ENCODE results near the gene CYFIP2. TPM values are rescaled to one million over a fixed set of nuclear protein-coding genes. Genes with fewer than 3 reads are reported as not detected.

CYFIP2 gene
- polyA plus RNA-seq, 1 donor (not counting 4 experiments of a cell fraction or from before 2014, with no cell fraction given) = 0.62 TPM

GRCh38 chr5:157309796-157310195 is 43.9 kb downstream of the CYFIP2 start:
- Histone ChIP-seq H3K27ac (ENCODE audit: control insufficient read depth, insufficient read depth, low read length) (no peak overlapping the region), H3K27me3 (ENCODE audit: control insufficient read depth, extremely low read depth, insufficient read depth, low read length) (no peaks in the 10 kb centered on the region), H3K4me3 (ENCODE audit: control insufficient read depth in 2 of 3, extremely low read depth in 1 of 3, insufficient read depth in 2 of 3, low read depth in 1 of 3, low read length in 3 of 3) (no peak overlapping the region), H2AFZ (ENCODE audit: control insufficient read depth, low read length) (no peak overlapping the region), H3K9ac (ENCODE audit: control insufficient read depth, extremely low read depth, insufficient read depth, low read length) (no peak overlapping the region), H3K79me2 (ENCODE audit: control insufficient read depth, insufficient read depth, low read length) (no peaks in the 10 kb centered on the region), H3K36me3 (ENCODE audit: control insufficient read depth in 2 of 2, extremely low read depth in 1 of 2, insufficient read depth in 2 of 2, low read length in 2 of 2) (no peaks in the 10 kb centered on the region), H3K9me3 (ENCODE audit: control insufficient read depth, low read depth, low read length) (no peaks in the 10 kb centered on the region), H3K4me2 (ENCODE audit: control insufficient read depth, extremely low read depth, insufficient read depth, low read depth, low read length) (no peak overlapping the region), H4K20me1 (ENCODE audit: control insufficient read depth, extremely low read depth, insufficient read depth, low read length) (no peaks in the 10 kb centered on the region), H3K4me1 (ENCODE audit: control insufficient read depth, extremely low read depth, insufficient read depth, low read length) (no peaks in the 10 kb centered on the region), H3K9me1 (ENCODE audit: control insufficient read depth, extremely low read depth, insufficient read depth, low read length) (no peaks in the 10 kb centered on the region)
- DNase-seq (ENCODE audit: low read depth, low spot score) (no peak), FAIRE-seq (no peak)
- TF ChIP-seq EZH2 (IDR thresholded peaks at IDR 0.05; ENCODE audit: low read length) = no peak
- TF ChIP-seq CTCF (optimal IDR thresholded peaks at IDR 0.05 in 1 of 3, IDR thresholded peaks at IDR 0.05 in 1 of 3, conservative IDR thresholded peaks at IDR 0.05 in 1 of 3; ENCODE audit: extremely low read depth in 1 of 3, insufficient read depth in 2 of 3, low read length in 3 of 3) = no peak
- dilution Hi-C loops (cut with MboI; ENCODE audit: extremely low pct_ligation_motif_present, low sequenced_read_pairs) = no loop called here

DNA sequence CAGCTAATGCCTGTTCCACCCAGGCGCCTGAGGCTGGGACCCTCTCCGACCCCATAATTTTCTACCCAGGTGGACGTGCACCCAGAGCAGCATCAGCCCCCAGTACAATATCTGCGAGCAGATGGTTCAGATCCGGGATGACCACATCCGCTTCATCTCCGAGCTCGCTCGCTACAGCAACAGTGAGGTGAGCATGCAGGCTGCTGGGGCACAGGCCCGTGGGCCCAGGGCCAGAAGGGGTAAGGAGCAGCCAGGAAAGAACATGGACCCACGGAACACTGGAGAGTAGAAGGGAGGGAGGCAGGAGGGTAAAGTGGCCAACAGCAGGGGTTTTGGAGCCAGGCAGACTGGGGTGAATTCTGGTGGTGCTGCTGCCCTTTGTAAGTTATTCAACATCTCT is 45.7 kb downstream of the CYFIP2 start:
- FAIRE-seq (no peak), DNase-seq (ENCODE audit: low read depth, low spot score) (no peak)
- H3K4me1 ChIP-seq (ENCODE audit: control insufficient read depth, extremely low read depth, insufficient read depth, low read length) = no peaks in the 10 kb centered on the region
- H4K20me1 ChIP-seq (ENCODE audit: control insufficient read depth, extremely low read depth, insufficient read depth, low read length) = no peaks in the 10 kb centered on the region
- H3K79me2 ChIP-seq (ENCODE audit: control insufficient read depth, insufficient read depth, low read length) = no peaks in the 10 kb centered on the region
- no peak overlapping the region for H3K9ac ChIP-seq (ENCODE audit: control insufficient read depth, extremely low read depth, insufficient read depth, low read length)
- H3K4me2 ChIP-seq (ENCODE audit: control insufficient read depth, extremely low read depth, insufficient read depth, low read depth, low read length) = no peak overlapping the region
- H3K9me1 ChIP-seq (ENCODE audit: control insufficient read depth, extremely low read depth, insufficient read depth, low read length) = no peaks in the 10 kb centered on the region
- dilution Hi-C loops (cut with MboI; ENCODE audit: extremely low pct_ligation_motif_present, low sequenced_read_pairs) = no loop called here
- no peak overlapping the region for H3K4me3 ChIP-seq (ENCODE audit: control insufficient read depth in 2 of 3, extremely low read depth in 1 of 3, insufficient read depth in 2 of 3, low read depth in 1 of 3, low read length in 3 of 3)
- no peak overlapping the region for H3K27ac ChIP-seq (ENCODE audit: control insufficient read depth, insufficient read depth, low read length)
- H3K36me3 ChIP-seq (ENCODE audit: control insufficient read depth in 2 of 2, extremely low read depth in 1 of 2, insufficient read depth in 2 of 2, low read length in 2 of 2) = no peaks in the 10 kb centered on the region
- no peak overlapping the region for H2AFZ ChIP-seq (ENCODE audit: control insufficient read depth, low read length)
- no peaks in the 10 kb centered on the region for H3K27me3 ChIP-seq (ENCODE audit: control insufficient read depth, extremely low read depth, insufficient read depth, low read length)
- no peak for TF ChIP-seq CTCF (optimal IDR thresholded peaks at IDR 0.05 in 1 of 3, IDR thresholded peaks at IDR 0.05 in 1 of 3, conservative IDR thresholded peaks at IDR 0.05 in 1 of 3; ENCODE audit: extremely low read depth in 1 of 3, insufficient read depth in 2 of 3, low read length in 3 of 3)
- no peak for TF ChIP-seq EZH2 (IDR thresholded peaks at IDR 0.05; ENCODE audit: low read length)
- H3K9me3 ChIP-seq (ENCODE audit: control insufficient read depth, low read depth, low read length) = no peaks in the 10 kb centered on the region
